ENCODE measurements around the gene KLF16.

The KLF16 gene

DNA sequence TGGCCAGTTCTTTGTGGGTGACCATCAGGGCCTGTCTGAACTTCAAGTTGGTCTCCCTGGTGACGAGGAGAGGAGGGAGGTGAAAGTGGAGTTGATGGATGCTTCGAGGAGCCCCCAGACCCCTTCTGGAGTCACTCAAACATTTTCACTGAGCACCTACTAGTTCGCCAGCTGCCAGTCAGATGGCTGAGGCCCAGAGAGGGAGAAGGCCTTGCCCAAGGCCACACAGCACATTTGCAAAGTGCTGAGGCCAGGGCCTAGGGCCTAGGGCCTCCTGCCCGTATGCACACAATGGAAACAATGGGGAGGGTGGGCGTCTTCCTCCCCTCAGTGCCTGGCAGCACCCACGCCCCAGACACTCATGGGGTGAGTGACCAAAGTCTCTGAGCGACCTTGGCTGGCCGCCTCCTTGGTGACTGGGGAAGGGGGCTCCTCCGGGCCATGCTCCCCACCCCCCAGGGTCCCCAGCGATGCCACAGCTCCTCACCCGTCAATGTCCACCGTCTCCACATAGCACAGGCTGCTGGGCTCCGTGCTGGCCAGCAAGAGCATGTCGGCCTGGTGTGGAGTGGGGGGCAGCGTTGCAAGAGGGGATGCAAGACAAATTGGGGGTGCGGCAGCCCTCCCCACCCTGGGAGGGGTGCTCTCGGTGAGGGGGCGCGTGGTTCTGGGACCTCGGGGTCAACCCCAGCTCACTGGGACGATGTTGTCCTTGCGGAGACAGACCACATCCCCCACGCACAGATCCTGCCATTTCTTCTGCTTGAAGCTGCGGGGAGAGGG lies 57.8 kb downstream of the KLF16 start:
- DNase-seq = no peak

DNA sequence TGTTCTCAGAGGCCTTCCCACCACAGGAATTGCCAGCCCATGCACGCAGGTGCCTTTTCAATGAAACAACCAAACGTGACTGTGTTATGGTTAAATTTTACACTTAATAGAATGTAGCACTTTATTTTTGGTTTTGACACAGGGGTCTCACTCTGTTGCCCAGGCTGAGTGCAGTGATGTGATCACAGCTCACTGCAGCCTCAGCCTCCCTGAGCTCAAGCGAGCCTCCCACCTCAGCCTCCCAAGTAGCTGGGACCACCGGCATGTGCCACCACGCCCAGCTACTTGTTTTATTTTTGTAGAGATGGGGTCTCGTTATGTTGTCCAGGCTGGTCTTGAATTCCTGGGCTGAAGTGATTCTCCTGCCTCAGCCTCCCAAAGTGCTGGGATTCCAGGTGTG lies 58.5 kb downstream of the KLF16 start:
- DNase-seq = no peak
